ENCODE data around the gene CABLES2.
"Not testable (repeated sequence)": the region's sequence is repeated elsewhere in the genome, so short reads cannot be mapped to it uniquely, and the experiment has no call there.

Gene CABLES2

DNA sequence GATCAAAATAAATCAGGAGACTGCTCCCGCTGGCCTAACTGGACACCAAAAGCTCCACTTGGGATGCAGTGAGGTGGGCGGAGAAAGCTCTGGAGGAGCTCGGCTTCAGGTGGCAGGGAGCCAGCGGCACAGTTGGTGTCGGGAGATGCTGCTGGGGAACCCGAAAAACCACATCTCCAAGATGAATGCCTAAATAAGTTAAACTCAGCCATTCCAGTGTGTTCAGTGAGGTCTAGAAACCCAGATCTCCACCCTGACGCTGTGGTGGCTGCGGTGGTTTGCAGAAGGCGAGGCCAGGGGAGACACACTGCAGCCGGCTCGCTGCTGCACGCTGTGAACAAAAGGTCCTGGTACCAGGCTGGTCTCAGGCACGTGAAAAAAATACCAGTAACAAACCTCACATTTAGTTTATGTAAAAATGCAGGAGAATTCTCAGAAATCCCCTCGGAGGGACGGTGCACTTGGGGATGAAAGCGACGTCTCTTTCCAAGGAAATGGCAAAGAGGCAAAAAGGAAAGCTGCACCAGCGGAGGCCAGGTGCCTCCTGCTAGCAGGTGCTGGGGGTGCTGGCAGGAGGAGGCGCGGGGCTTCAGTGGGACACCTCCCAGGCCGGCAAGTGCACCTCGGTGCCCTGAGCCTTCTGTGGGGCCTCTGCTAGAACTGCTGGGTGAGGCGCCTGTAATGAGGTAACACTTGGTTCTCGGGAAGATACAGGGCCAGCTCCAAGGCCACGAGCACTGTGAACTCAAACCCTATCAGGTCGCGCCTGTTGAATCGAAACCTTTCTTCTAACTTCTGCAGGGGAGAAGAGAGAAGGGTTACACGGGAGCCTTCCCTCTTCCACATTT is 16.5 kb downstream of the CABLES2 start:
- no peak for DNase-seq (ENCODE audit: low spot score)

DNA sequence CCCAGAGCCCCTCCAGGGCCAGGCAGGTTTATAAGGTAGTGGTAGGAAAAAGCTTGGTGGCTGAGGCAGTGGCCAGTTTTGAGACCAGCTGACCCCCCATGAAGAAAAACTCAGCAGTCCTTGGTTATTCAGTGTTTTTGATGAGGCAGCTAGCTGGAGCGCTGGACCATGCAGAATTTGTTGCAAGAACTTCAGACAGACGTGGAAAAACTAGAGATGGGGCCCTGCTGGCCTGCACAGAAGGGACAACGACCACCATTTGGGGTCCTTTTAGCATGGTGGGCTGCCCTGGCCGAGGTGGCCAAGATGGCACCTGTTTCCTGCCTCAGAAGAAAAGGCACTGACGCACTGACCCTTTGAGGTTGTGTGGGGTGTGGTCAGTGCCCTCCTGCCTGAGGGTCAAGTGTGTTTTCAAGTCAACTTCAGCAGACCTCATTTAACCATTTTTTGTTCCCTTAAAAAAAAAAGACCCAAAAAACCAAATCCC is 17.4 kb downstream of the CABLES2 start:
- no peak for DNase-seq (ENCODE audit: low spot score)

DNA sequence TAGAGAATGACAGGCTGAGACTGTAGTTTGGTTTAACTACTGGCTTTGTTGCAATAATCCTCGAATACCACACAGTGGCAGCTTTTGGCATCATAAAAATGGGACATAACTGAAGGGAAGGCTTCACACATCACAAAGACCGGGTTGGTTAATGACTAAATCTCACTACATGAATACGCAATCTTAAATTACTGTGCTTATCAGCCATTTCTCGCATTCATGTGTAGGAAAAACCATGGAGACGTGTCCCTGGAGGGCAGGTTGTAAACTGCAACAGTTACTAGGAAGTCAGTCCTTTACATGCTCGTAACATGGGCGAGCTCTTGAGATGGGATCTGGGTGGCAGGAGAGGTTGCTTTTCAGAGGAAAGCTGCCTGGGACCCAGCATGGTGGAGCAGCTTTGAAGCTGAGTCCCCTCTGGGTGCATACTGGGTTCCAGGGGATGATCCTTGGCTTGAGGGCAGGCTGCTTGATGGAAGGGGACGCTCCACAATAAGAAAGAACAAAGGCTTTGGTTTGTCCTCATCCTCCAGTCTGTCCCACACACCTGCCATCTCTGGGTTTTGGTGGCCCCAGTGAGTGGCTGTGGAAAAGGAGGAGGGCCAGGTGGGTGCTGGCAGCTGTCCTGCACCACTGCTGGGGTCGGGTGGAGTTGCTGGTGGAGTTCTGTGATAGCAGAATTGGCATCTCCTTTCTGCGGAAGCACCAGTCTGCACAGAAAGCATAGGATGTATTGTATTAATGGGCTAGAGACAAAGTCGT is 18.1 kb downstream of the CABLES2 start:
- DNase-seq (ENCODE audit: low spot score), result no peak

DNA sequence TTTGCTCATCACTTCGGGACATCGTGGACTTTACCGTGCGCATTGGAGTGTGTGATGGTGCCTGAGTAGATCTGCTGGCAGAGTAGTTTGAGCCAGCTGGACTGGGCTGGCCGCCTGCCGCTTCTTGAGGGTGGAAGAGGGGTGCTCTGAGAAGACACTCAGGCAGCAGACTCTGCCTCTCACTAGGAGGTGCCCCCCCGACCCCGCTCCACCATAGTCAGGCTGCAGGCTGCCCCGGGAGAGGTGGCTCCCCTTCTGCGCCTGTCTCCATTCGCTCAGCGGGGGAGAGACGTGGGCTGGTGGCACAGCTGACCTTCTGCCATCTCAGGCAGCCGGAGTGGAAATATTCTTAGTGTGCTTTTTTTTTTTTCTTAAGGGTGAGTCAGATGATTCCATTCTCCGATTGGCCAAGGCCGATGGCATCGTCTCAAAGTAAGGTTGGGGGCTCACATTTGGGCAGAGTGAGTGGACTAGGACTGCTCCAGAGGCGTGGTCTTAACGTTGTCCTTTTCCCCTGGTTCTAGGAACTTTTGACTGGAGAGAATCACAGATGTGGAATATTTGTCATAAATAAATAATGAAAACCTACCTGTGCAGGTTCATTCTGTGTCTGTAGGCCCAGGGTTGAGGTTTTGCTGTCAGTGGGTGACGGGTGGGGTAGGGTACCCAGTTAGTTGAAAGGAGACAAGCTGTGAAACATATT is 19.0 kb downstream of the CABLES2 start:
- DNase-seq (ENCODE audit: low spot score), result no peak

DNA sequence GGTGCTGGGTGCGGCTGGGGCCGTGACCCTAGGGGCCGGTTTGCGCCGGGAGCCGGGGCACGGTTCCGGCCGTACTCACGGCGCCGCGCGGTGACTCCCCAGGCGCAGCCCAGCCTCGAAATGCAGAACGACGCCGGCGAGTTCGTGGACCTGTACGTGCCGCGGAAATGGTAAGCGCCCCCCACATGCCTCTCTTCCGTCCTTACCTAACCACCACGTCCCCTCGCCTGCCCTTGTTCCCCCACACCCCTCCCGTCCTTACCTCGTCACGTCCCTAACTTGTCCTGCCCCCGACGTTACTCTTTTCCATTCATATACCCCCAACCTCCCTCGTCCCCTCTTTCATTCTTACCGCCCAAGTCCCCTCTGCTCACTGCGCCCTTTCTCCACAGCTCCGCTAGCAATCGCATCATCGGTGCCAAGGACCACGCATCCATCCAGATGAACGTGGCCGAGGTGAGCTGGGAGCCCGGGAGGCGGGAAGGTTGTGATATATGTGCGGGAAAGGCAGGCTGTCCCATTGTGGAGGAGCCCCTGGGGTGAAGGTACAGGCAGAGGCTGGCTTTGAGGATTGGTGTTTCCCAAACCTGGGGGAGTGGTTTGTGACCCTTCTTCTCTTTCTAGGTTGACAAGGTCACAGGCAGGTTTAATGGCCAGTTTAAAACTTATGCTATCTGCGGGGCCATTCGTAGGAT is 19.7 kb downstream of the CABLES2 start:
- no peak for DNase-seq (ENCODE audit: low spot score)

DNA sequence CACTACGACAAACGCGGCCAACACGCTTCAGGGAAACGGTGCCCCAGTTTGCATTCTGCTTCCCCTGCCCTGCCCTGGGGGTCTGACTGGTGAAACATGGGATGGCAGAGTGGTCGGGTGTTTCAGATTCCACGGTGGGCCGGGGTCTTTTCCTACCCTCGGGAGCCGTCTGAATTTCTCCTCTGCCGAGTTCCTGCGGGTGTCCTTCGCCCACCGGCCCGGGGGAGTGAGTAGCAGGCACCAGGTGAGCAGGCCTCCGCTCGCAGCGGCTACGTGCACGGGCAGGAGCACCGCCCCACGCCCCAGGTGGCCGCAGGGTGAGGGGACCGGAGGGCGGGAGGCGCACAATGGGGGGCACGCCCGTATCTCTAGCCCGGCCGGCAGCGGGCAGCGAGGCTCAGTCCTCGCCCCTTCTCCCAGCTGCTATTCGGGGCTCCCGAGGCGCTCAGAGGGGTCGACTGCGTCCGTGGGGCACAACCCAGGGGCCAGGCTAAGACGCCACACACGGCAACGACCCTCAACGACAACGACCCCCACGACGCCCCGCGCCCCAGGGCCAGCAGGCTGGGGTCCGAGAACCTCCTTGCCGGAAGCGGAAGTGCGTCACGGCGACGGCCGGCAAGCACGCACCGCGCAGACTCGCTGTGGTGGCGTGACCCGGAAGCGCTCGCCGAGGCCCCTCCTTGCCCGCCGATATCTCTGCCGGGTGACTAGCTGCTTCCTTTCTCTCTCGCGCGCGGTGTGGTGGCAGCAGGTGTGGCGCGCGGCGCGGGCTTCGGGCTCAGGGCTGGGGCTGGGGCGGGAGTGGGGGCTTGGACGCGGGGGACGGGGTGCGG is 20.5 kb downstream of the CABLES2 start, which contains the start of gene RPS21:
Gene RPS21 (plus strand): TSS at position 721 of the 836 bp plus-strand sequence. CDS start 236 bp downstream, outside the sequence.
- peak; percentile 97 for DNase-seq (ENCODE audit: low spot score)

DNA sequence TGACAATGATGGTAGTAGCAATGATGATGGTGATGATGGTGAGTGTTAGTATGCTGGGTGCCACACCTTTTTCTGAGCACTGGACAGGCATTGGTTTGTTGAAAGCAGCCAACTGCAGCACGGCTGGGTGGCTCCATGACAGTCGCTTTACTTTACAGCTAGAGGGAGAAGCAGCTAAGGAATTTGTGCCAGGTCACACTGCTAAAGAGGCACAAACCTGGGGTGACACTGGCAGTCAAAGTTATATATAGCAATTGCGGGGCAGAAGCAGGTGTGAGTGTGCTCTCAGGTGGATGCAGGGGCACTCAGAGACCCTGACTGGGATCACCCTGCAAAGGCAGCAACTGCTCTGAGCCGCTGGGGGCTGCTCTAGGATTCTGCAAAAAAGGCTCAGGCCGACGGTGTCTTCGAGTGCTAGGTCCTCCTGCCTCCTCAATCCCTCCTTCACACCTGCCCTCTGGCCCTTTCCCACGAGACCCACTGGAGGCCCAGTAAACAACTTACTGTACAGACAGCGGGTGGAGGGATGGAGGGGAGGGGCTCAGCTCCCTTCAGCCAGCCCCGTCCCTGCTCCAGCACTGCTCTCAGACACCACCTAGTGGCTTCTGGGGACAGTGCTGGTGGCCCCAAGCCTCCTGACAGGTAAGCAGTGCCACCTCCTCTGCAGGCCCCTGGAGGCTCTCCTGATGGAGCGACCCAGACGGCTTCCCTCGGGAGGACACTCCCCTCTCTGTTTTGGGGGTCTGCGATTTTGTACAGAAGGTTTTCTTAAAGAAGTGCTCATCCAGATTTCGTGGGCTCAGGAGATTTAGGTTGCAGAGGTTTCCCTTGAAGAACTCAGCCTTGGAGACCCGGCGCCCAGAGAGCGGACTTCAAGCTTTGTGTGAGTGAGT is 24.5 kb downstream of the CABLES2 start:
- peak; percentile 82 for DNase-seq (ENCODE audit: low spot score)

DNA sequence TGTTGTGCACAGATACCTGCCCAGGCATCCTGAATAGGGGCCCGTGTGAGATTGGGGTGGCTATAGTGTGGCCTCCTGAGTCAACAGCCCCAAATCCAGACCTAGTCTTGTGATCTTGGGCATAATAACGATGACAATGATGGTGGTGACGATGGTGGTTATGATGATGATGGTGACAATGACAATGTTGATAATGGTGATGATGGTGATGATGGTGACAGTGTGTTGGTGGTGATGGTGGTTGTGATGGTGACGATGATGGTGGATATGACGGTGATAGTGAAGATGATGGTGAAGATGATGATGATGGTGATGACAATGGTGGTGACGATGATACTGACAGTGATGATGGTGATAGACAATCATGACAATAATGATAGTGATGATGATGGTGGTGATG is 25.2 kb downstream of the CABLES2 start:
- no peak for DNase-seq (ENCODE audit: low spot score)

DNA sequence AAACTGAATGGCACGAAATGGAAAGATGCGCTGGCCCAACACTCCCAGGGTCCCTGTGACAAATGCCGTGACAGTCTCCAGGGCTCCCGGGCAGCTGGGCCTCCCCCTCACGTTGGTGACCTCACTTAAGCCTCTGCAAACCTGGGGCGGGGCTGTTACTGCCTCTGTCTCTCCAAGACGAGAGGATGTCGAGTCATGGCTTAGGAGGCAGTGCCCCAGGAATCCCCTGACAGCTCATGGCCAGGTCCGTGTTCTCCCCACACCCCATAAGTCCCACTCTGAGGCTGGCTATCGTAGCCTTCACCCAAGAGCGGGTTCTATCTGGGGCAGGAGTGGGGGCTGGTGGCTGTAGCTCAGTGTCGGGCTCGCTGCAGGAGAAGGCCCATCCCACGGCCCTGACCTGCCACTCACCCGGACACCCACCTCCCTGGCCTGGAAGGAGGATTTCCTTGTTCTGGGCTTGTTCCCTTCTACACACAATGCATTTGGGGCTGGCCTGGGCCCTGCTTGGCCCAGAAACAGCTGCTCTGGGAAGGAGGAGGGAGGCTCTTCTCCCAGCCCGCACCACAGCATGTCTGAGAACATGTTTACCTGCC is 25.8 kb downstream of the CABLES2 start:
- DNase-seq (ENCODE audit: low spot score), result no peak

DNA sequence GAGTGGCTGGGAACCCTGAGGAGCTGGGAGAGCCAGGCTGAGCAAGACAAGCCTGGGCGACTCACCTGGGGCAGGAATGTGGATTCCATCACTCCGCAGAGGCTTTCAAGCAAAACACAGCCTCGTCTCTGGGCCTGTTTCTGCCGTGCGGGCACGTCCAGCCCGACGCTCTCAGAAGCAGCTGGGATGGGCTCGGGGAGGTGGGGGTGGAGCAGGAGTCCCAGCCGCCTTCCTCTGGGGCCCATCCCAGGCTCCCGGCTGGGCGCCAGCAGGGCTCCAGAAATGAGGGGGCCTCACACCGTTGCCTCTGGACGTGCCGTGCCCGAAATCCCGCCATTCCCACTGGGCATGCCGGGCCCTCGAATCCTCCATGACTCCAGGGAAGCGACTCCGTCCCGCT is 28.9 kb downstream of the CABLES2 start:
- no peak for DNase-seq (ENCODE audit: low spot score)

DNA sequence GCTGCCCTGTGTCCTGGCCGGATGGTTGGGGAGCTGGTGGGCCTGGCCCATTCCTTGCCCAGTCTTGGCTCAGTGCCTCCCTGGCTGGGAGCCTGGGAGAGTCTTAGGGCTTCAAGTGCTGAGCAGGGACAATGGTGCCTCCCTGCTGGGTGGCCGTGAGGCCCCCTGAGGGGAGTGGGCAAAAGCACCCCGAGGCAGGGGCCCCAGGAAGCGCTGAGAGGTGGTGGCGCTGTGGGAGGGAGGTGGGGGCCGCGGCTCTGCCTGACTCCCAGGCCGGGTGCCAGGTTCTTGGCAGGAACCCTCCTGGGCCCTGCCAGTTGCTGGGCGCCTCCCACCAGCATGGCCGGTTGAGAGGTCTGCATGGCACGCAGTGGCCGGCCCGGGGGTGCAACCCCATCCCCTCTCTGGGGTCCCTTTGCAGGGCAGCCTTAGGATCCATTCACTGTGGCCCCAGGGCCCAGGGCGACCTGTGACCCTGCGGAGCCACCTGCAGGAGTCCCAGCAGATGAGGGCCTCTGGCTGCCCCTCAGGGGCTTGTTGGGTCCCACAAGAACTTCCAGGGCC is 29.4 kb downstream of the CABLES2 start:
- DNase-seq (ENCODE audit: low spot score), result no peak

DNA sequence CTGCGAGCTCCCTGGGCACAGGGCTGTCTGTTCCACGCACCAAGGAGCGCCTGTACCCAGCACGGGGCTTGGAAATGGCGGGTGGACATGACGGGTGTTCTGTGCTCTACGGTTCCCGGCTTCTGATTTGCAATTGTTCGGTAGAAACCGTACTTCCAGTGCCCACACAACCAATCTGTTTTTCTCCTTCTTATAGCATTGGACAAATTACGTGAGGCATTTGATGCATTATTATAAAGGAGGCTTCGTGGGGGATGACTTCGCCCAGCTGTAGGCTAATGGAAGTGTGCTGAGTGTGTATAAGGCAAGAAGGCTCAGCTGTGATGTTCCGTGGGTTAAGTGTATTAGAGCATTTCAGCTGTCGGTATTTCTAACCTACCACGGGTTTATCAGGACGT is 30.0 kb downstream of the CABLES2 start:
- no peak for DNase-seq (ENCODE audit: low spot score)

DNA sequence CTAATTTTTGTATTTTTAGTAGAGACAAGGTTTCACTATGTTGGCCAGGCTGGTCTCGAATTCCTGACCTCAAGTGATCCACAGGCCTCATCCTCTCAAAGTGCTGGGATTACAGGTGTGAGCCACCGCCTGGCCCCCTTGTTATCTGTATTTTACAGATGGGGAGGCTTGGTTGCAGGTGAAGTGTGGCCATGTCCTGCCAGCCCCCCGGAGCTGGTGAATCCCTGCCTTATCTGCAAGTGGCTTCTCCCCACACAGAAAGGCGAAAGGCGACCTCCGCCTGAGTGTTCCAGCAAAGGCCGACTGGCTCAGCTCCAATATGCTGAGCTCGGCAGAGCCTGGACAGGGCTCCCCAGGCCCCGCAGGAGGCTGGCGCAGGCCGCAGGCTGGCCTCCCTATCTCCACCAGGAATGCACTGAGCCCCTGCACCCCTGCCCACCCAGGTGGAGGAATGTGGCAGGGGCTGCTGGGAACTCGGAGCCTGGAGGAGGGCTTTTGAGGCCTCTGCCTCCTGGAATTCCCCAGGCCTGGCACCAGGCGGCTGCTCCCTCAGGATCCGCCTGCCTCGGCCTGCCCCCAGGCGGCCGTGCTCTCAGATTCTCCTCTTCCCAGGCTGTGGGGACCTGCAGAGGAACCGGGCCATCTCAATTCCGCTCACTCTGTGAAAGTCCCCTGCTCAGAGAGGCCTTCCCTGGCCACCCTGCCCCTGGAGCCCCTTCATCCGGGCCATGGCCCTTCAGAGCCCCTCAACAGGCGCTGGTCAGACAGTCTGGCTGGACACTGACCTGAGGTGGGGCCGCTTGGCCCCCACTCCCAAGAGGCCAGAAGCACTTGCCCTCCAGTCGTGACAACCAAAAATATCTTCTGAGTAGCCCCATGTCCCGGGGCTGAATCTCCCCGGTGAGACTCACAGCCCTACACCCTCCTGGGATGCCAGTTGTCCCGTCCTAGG is 30.7 kb downstream of the CABLES2 start:
- DNase-seq (ENCODE audit: low spot score), result peak; percentile 53

DNA sequence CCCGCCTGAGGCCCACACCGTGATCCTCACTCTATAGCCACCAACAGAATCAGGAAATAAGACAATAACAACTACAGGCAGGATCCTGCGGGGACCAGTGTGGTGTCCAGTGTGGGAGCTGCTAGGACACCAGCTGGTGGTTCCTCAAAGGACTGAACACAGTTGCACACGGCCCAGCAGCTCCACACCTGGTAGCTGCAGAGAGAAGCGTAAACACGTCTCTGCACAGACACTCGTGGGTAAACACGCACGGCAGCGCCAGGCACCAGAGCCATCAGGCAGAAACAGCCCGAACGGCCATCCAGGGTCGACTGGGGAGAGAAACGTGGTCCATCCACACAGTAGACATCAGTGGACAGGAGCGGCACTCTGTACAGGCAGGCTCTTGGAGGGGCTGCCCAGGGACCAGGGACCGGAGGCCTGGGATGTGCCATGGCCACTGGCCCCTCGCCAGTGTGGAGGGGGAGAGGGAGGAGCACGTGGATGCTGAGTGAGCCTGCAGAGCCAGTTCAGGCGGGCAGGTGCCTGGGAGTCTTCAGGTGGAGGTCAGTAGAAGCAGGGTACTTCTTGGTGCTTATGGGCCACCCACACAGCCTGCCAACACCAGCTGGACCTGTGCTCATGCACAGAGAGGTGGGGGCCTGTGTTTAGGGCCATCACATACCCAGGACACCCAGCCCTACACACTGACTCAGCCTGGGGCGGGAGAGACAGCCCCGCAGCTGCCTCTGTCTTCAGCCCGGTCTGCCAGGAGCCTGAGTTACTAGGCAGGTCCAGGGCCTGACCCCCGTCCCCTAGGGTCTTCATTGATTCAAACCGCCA is 32.5 kb downstream of the CABLES2 start:
- peak; percentile 68 for DNase-seq (ENCODE audit: low spot score)

DNA sequence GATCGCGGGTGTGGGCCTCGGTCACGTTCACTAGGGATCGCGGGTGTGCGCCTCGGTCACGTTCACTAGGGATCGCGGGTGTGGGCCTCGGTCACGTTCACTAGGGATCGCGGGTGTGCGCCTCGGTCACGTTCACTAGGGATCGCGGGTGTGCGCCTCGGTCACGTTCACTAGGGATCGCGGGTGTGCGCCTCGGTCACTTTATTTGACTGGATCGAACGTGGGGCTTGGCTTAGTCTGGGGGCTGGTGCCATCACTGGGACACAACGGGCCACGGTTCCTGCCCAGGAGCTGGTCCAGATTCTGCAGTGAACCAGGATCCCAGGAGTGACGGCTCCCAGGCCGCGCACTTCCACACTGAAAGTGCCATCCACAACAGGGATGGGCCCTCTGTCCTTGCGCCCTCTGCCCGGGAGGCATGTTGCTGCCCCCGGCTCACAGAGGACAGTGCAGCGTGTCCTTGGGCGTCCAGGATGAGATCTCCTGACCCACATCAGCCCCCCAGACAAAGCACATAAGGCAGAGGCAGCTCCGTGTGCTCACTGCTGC is 33.4 kb downstream of the CABLES2 start:
- DNase-seq (ENCODE audit: low spot score), result not testable (repeated sequence)

All from AG08396 (cell line).